Smooth muscle cell (in vitro differentiated cells): ENCODE data around the gene ABCC3. TPM values are rescaled to one million over a fixed set of nuclear protein-coding genes. Genes with fewer than 3 reads are reported as not detected.

Experiments
- DNase-seq: peaks from one replicate; lab custom pipeline; 2025; ENCODE audit not compliant: unreplicated experiment; lab: John Stamatoyannopoulos, UW
- H2AFZ ChIP-seq: fragments of 200-600 bp; sonication (generic); 2 replicates; pipeline ENCODE4 v1.6.0; 2016; ENCODE audit warnings: antibody characterized with exemption, low read depth, mild to moderate bottlenecking
- H3F3A ChIP-seq: fragments of 200-600 bp; sonication (generic); 2 replicates; pipeline ENCODE4 v1.6.0; 2017; ENCODE audit warnings: antibody characterized with exemption, low read depth
- H3K27ac ChIP-seq: fragments of 200-600 bp; sonication (generic); 2 replicates; pipeline ENCODE4 v1.5.1; 2016; ENCODE audit warnings: low read depth, mild to moderate bottlenecking
- H3K27me3 ChIP-seq: fragments of 200-600 bp; sonication (generic); 2 replicates; pipeline ENCODE4 v1.6.1; 2016; ENCODE audit warnings: low read depth, mild to moderate bottlenecking
- H3K36me3 ChIP-seq: fragments of 200-600 bp; sonication (generic); 2 replicates; pipeline ENCODE4 v1.5.1; 2016; ENCODE audit warnings: low read depth
- H3K4me1 ChIP-seq: fragments of 200-600 bp; sonication (generic); 2 replicates; pipeline ENCODE4 v1.5.1; 2016; ENCODE audit warnings: low read depth
- H3K4me2 ChIP-seq: fragments of 200-600 bp; sonication (generic); 2 replicates; pipeline ENCODE4 v1.6.0; 2016; ENCODE audit warnings: mild to moderate bottlenecking
- H3K4me3 ChIP-seq: fragments of 200-600 bp; sonication (generic); 2 replicates; pipeline ENCODE4 v1.5.1; 2016; ENCODE audit warnings: mild to moderate bottlenecking
- H3K79me2 ChIP-seq: fragments of 200-600 bp; sonication (generic); 2 replicates; pipeline ENCODE4 v1.6.0; 2016; ENCODE audit warnings: low read depth, mild to moderate bottlenecking
- H3K9ac ChIP-seq: fragments of 200-600 bp; sonication (generic); 2 replicates; pipeline ENCODE4 v1.6.0; 2016; ENCODE audit warnings: low read depth
- H3K9me3 ChIP-seq: fragments of 200-600 bp; sonication (generic); replicated peaks from 2 replicates; pipeline ENCODE4 v1.5.1; 2016; ENCODE audit warnings: low read depth
- H4K20me1 ChIP-seq: fragments of 200-600 bp; sonication (generic); 2 replicates; pipeline ENCODE4 v1.6.0; 2016; ENCODE audit warnings: low read depth
- CTCF ChIP-seq: fragments of 200-600 bp; sonication (generic); IDR thresholded peaks from 2 replicates; pipeline ENCODE4 v1.5.1; 2017; ENCODE audit warnings: borderline replicate concordance, mild to moderate bottlenecking, antibody characterized with exemption; ENCODE audit not compliant: insufficient read depth, poor library complexity, severe bottlenecking
- WGBS: methylation state at CpG from one replicate; pipeline ENCODE4 v1.1.7; 2016; ENCODE audit warnings: low lambda C conversion rate; 5-methylcytosine and 5-hydroxymethylcytosine counted together
- polyA plus RNA-seq: library from polyadenylated mRNA; unstranded; fragments of >200 nt; fragmentation: Nextera tagmentation; extraction: Ambion mirVana; gene quantifications from 2 replicates; pipeline ENCODE4 v1.2.1, GENCODE V29; 2016
- total RNA-seq: library from RNA; depleted of rRNA; stranded (reverse); fragments of >200 nt; gene quantifications from 2 replicates; pipeline ENCODE4 v1.2.3, GENCODE V29; 2014

ABCC3 gene
- total and polyA plus RNA-seq, 2 experiments from 2014 or later, result 1.3 TPM

DNA sequence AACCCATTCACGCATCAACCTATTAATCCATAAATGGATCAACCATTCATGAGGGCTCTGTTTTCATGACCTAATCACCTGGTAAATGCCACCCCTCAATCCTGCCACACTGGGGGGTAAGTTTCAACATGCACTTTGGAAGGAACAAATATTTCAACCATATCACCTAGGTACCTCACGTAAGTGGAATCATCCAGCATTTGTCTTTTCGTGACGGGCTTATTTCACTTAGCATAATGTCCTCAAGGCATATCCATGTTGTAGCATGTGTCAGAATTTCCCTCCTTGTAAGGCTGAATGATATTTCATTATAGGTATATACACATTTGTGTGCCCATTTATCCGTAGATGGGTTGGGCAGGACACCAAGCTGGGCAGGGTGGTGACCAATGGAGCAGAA is 37.4 kb downstream of the ABCC3 start:
- Histone ChIP-seq H3K27ac (no peak overlapping the region), H3K79me2 (no peaks in the 10 kb centered on the region), H3K9ac (no peak overlapping the region), H3K9me3 (no peaks in the 10 kb centered on the region), H3K4me1 (no peaks in the 10 kb centered on the region), H3K4me3 (no peak overlapping the region), H3F3A (no peaks in the 10 kb centered on the region), H4K20me1 (no peaks in the 10 kb centered on the region), H3K4me2 (no peak overlapping the region), H3K27me3 (no peaks in the 10 kb centered on the region), H2AFZ (no peak overlapping the region), H3K36me3 (no peaks in the 10 kb centered on the region)
- TF ChIP-seq CTCF, result no peak
- DNase-seq, result no peak
- 94% methylated on average over 5 of the region's 5 CpGs for WGBS

DNA sequence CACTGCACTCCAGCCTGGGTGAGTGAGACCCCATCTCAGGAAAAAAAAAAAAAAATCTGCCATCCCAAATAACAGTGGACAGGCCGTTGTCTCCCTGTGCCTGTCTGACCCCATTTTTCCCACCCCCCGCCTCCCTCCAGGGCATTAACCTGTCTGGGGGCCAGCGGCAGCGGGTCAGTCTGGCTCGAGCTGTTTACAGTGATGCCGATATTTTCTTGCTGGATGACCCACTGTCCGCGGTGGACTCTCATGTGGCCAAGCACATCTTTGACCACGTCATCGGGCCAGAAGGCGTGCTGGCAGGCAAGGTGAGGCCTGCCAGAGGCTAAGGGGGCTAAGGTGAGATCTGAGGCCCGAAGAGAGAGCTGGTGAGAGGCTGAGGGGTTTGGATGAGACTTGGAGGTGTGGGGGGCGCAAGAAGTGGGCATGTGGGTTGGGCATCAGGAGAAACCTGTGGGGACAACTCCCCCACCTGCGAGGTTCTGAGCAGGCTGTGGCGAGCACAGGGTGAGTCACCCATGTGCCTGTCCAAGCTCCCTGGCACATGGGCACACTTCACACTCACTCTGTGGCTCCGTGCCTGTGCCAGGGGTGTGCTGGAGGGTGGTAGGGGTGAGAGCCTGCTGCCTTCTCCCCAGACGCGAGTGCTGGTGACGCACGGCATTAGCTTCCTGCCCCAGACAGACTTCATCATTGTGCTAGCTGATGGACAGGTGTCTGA is 38.3 kb downstream of the ABCC3 start:
- H3K79me2 ChIP-seq, result no peaks in the 10 kb centered on the region
- H3K27ac ChIP-seq, result no peak overlapping the region
- no peaks in the 10 kb centered on the region for H4K20me1 ChIP-seq
- WGBS, result 95% methylated on average over 20 of the region's 20 CpGs
- H3K36me3 ChIP-seq, result no peaks in the 10 kb centered on the region
- H3K9me3 ChIP-seq, result no peaks in the 10 kb centered on the region
- H3K4me2 ChIP-seq, result no peak overlapping the region
- no peaks in the 10 kb centered on the region for H3F3A ChIP-seq
- H2AFZ ChIP-seq, result no peak overlapping the region
- no peaks in the 10 kb centered on the region for H3K27me3 ChIP-seq
- no peaks in the 10 kb centered on the region for H3K4me1 ChIP-seq
- TF ChIP-seq CTCF, result no peak
- H3K4me3 ChIP-seq, result no peak overlapping the region
- no peak for DNase-seq
- no peak overlapping the region for H3K9ac ChIP-seq

- H4K20me1 ChIP-seq, result no peaks in the 10 kb centered on the region
- H3F3A ChIP-seq, result no peaks in the 10 kb centered on the region
- no peaks in the 10 kb centered on the region for H3K79me2 ChIP-seq
- H3K36me3 ChIP-seq, result no peaks in the 10 kb centered on the region
- H3K27me3 ChIP-seq, result no peaks in the 10 kb centered on the region
- TF ChIP-seq CTCF, result no peak
- no peak overlapping the region for H3K9ac ChIP-seq
- H3K4me1 ChIP-seq, result no peaks in the 10 kb centered on the region
- H3K27ac ChIP-seq, result no peak overlapping the region
- 54% methylated on average over 3 of the region's 3 CpGs for WGBS
- H3K9me3 ChIP-seq, result no peaks in the 10 kb centered on the region
- H3K4me3 ChIP-seq, result no peak overlapping the region
- no peak overlapping the region for H3K4me2 ChIP-seq
- no peak overlapping the region for H2AFZ ChIP-seq
- DNase-seq, result no peak
These were observed 40.5 kb downstream of the ABCC3 start for GRCh38 chr17:50675190-50675589.

- WGBS, result 92% methylated on average over 6 of the region's 7 CpGs
These were observed 40.9 kb downstream of the ABCC3 start for GRCh38 chr17:50675627-50676026.

More at GRCh38 chr17:50675627-50676026, 40.9 kb downstream of the ABCC3 start:
- no peak overlapping the region for H3K4me3 ChIP-seq
- no peak for DNase-seq
- no peaks in the 10 kb centered on the region for H3K4me1 ChIP-seq
- no peak overlapping the region for H3K4me2 ChIP-seq
- H3K27ac ChIP-seq, result no peak overlapping the region
- H3K27me3 ChIP-seq, result no peaks in the 10 kb centered on the region
- no peak overlapping the region for H3K9ac ChIP-seq
- H3K9me3 ChIP-seq, result no peaks in the 10 kb centered on the region
- no peak overlapping the region for H2AFZ ChIP-seq
- H3F3A ChIP-seq, result no peaks in the 10 kb centered on the region
- H4K20me1 ChIP-seq, result no peaks in the 10 kb centered on the region
- no peak for TF ChIP-seq CTCF
- H3K79me2 ChIP-seq, result no peaks in the 10 kb centered on the region
- H3K36me3 ChIP-seq, result no peaks in the 10 kb centered on the region
